Loucy (cell line): ENCODE results near the gene GLRX5.

Experiments used
- CTCF ChIP-seq: fragments of 200-600 bp; sonication (generic); conservative IDR thresholded peaks from 2 replicates; pipeline ENCODE4 v1.5.1; 2014; ENCODE audit warnings: mild to moderate bottlenecking, antibody characterized with exemption, low read length
- EZH2phosphoT487 ChIP-seq: fragments of 200-600 bp; IDR thresholded peaks from 2 replicates; pipeline ENCODE4 v1.6.1; 2018; ENCODE audit warnings: antibody characterized with exemption, mild to moderate bottlenecking, moderate library complexity, borderline replicate concordance

- TF ChIP-seq CTCF (no peak), EZH2phosphoT487 (no peak)
These were observed 40.9 kb upstream of the GLRX5 start for GRCh38 chr14:95493976-95494375.
